HG02623 (cell line): ENCODE measurements around the gene IGF1R.

Experiments used
- ATAC-seq: cut with Tn5 transposase; IDR thresholded peaks from one replicate; pipeline ENCODE4 v1.9.1; 2021; ENCODE audit warnings: moderate library complexity; ENCODE audit not compliant: unreplicated experiment

Gene IGF1R

GRCh38 chr15:98817745-98818144, 169.4 kb downstream of the IGF1R start:
- no peak for ATAC-seq

- ATAC-seq, result no peak
These were observed 174.7 kb downstream of the IGF1R start for GRCh38 chr15:98823012-98823458.

- no peak for ATAC-seq
These were observed 175.3 kb downstream of the IGF1R start for GRCh38 chr15:98823616-98824015.

GRCh38 chr15:98824595-98824994, 176.3 kb downstream of the IGF1R start:
- no peak for ATAC-seq

GRCh38 chr15:98826658-98827057, 178.3 kb downstream of the IGF1R start:
- no peak for ATAC-seq

GRCh38 chr15:98827217-98827616, 178.9 kb downstream of the IGF1R start:
- ATAC-seq, result no peak

GRCh38 chr15:98830034-98830634, 181.8 kb downstream of the IGF1R start:
- ATAC-seq, result no peak

- ATAC-seq, result no peak
These were observed 186.6 kb downstream of the IGF1R start for GRCh38 chr15:98834976-98835375.

- no peak for ATAC-seq
These were observed 187.5 kb downstream of the IGF1R start for GRCh38 chr15:98835876-98836275.

- no peak for ATAC-seq
These were observed 190.3 kb downstream of the IGF1R start for GRCh38 chr15:98838387-98839259.

- ATAC-seq, result no peak
These were observed 191.7 kb downstream of the IGF1R start for GRCh38 chr15:98840053-98840452.

- ATAC-seq, result no peak
These were observed 193.2 kb downstream of the IGF1R start for GRCh38 chr15:98841419-98841970.

GRCh38 chr15:98842192-98842972, 194.0 kb downstream of the IGF1R start:
- ATAC-seq, result no peak

- no peak for ATAC-seq
These were observed 194.6 kb downstream of the IGF1R start for GRCh38 chr15:98842973-98843285.

- ATAC-seq, result no peak
These were observed 195.5 kb downstream of the IGF1R start for GRCh38 chr15:98843844-98844243.

- ATAC-seq, result no peak
These were observed 195.9 kb downstream of the IGF1R start for GRCh38 chr15:98844261-98844660.

- no peak for ATAC-seq
These were observed 197.0 kb downstream of the IGF1R start for GRCh38 chr15:98845138-98845884.

- ATAC-seq, result peak; percentile 30
These were observed 202.7 kb downstream of the IGF1R start for GRCh38 chr15:98850961-98851572.

- peak; percentile 22 for ATAC-seq
These were observed 204.8 kb downstream of the IGF1R start for GRCh38 chr15:98853161-98853560.
